ENCODE measurements around the gene EPHA6.

EPHA6 gene

DNA sequence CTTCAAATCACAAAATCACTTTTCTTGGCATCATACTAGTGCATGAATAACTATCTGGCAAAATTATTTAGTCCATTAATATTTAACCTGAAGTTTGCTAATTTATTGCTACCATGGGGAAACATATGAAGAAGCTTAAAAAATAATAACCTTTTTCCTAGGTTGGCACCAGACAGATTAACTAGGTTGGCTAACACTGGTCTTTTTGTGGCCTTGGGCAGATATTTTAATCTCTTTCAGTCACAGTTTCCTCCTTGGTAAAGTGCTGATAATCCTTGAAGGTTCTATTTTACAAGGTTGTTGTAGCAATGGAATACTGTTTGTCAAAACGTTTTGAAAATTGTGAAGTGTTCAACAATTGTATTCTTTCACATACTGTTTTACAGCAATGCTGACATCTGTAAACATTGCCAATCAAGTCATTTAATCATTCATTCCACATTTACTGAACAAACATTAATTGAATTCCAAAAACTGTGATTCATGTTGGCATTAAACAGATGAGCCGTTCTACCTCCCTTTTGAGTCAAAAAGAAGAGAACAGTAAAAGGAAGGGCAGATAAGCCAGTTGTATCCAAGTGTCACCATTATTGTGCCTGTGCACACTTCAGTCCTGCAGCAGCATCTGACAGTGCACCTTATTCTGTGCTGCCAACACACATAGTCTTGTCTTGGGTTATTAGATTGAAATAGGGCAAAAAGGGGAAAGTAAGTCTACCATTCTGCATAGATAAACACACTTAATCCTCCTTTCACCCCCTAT, 21.9 kb downstream of the EPHA6 start:
- no peaks in the 10 kb centered on the region for H3K4me1 ChIP-seq (ENCODE audit: control insufficient read depth, insufficient read depth, low read length)
- no peaks in the 10 kb centered on the region for H3K27me3 ChIP-seq (ENCODE audit: control insufficient read depth, insufficient read depth, low read length)
- no peak overlapping the region for H3K4me3 ChIP-seq (ENCODE audit: low read length)
- H3K9me3 ChIP-seq (ENCODE audit: control insufficient read depth, insufficient read depth, low read length) = no peaks in the 10 kb centered on the region
- WGBS (ENCODE audit: insufficient coverage, insufficient read length) = no CpG with 5 or more reads among the region's 2 CpGs
- H3K27ac ChIP-seq (ENCODE audit: low read length) = no peak overlapping the region
- DNase-seq (ENCODE audit: low read depth, low spot score) = no peak
- H3K36me3 ChIP-seq (ENCODE audit: control insufficient read depth, insufficient read depth, low read length) = no peaks in the 10 kb centered on the region

DNA sequence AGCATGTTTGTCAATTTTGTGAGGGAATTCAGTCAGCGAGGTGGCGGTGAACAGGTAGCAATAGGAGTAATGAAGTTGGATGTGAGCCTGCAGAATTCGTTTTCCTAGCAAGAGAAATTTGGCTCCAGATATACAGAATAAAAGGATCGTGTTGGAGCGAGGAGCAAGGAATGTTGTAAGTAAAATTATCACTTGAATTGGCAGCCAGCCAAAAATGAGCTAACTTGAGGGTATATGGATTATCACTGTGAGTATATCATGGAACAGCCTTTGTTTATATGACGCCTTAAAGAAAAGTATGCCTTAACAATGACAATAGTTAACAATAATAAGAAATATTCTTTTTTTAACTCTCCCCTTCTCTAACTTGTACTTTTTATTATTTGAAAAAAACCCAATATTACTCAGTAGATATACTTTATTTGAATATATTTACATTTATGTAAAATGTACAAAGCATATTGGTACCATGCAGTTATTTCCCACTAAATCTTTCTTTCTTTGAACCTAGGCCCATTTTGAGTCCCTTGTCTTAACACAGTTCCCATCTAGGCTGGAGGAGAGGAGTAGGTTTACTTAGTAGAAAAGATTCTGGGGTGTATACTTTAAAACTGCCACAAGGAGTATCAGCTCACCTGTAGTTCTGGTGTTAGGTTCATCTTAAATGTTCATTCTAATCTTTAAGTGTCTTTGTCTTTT, 29.3 kb downstream of the EPHA6 start:
- Histone ChIP-seq H3K36me3 (ENCODE audit: control insufficient read depth, insufficient read depth, low read length) (no peaks in the 10 kb centered on the region), H3K4me1 (ENCODE audit: control insufficient read depth, insufficient read depth, low read length) (no peaks in the 10 kb centered on the region), H3K4me3 (ENCODE audit: low read length) (no peak overlapping the region), H3K9me3 (ENCODE audit: control insufficient read depth, insufficient read depth, low read length) (no peaks in the 10 kb centered on the region), H3K27ac (ENCODE audit: low read length) (no peak overlapping the region), H3K27me3 (ENCODE audit: control insufficient read depth, insufficient read depth, low read length) (no peaks in the 10 kb centered on the region)
- DNase-seq (ENCODE audit: low read depth, low spot score) = no peak
- WGBS (ENCODE audit: insufficient coverage, insufficient read length) = no CpG with 5 or more reads among the region's 6 CpGs

DNA sequence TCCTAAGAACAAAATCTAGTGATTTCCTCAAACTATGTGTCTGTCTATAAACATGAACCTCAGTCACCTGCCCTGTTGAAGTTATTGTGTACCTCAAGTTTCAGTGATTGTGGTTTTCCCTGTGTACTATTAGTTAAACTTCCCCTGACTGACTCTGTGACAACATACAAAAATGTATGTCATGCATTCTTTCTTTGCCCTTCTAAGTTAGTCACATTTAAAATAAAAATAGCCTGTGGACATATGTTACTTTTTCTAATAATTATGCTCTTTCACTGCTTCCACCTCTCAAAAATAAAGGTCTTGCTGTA, 29.8 kb downstream of the EPHA6 start:
- no peaks in the 10 kb centered on the region for H3K4me1 ChIP-seq (ENCODE audit: control insufficient read depth, insufficient read depth, low read length)
- DNase-seq (ENCODE audit: low read depth, low spot score) = no peak
- H3K9me3 ChIP-seq (ENCODE audit: control insufficient read depth, insufficient read depth, low read length) = no peaks in the 10 kb centered on the region
- no peaks in the 10 kb centered on the region for H3K36me3 ChIP-seq (ENCODE audit: control insufficient read depth, insufficient read depth, low read length)
- no peak overlapping the region for H3K4me3 ChIP-seq (ENCODE audit: low read length)
- H3K27me3 ChIP-seq (ENCODE audit: control insufficient read depth, insufficient read depth, low read length) = no peaks in the 10 kb centered on the region
- no peak overlapping the region for H3K27ac ChIP-seq (ENCODE audit: low read length)

DNA sequence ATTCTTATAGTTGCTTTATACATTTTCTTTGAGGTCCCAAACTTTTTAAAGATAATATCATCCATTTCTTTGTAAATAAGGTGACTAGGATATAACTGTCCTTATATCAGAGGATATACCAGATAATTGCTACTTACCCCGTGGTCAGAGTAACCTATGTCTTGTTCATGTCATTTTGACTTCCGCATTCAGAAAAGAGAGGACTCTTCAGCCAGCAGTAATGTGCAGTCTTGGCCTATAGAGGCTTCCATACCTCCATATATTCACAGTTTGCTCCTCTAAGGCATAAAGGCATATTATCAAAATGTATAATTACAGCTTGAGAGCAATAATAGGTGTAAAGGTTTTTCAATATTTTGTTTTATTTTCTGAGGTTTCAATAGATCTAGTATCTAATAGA, 38.5 kb downstream of the EPHA6 start:
- no CpG with 5 or more reads among the region's 2 CpGs for WGBS (ENCODE audit: insufficient coverage, insufficient read length)
- DNase-seq (ENCODE audit: low read depth, low spot score) = no peak
- H3K27ac ChIP-seq (ENCODE audit: low read length) = no peak overlapping the region
- H3K9me3 ChIP-seq (ENCODE audit: control insufficient read depth, insufficient read depth, low read length) = no peaks in the 10 kb centered on the region
- H3K36me3 ChIP-seq (ENCODE audit: control insufficient read depth, insufficient read depth, low read length) = no peaks in the 10 kb centered on the region
- H3K27me3 ChIP-seq (ENCODE audit: control insufficient read depth, insufficient read depth, low read length) = no peaks in the 10 kb centered on the region
- no peak overlapping the region for H3K4me3 ChIP-seq (ENCODE audit: low read length)
- H3K4me1 ChIP-seq (ENCODE audit: control insufficient read depth, insufficient read depth, low read length) = no peaks in the 10 kb centered on the region

DNA sequence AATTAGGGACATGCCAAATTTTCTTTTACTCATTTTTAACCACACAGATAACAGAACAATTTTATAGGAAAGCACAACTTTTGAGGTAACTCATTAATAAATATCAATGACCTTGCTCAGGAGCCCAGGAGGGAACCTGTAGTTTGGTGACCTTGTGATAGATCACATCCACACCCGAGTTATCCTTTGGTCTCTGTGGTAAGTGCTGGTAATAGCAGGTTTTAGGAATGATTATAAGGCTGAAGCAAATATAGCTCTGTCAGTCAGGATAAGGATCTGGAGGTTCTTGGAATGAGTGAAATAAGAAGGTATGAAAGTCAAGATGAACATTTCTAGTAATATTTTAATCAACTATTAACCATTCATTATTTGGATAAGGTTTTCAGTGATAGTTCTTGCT, 46.5 kb downstream of the EPHA6 start:
- Histone ChIP-seq H3K9me3 (ENCODE audit: control insufficient read depth, insufficient read depth, low read length) (no peaks in the 10 kb centered on the region), H3K4me3 (ENCODE audit: low read length) (no peak overlapping the region), H3K36me3 (ENCODE audit: control insufficient read depth, insufficient read depth, low read length) (no peaks in the 10 kb centered on the region), H3K27me3 (ENCODE audit: control insufficient read depth, insufficient read depth, low read length) (no peaks in the 10 kb centered on the region), H3K4me1 (ENCODE audit: control insufficient read depth, insufficient read depth, low read length) (no peaks in the 10 kb centered on the region), H3K27ac (ENCODE audit: low read length) (no peak overlapping the region)
- no CpG with 5 or more reads among the region's 1 CpG for WGBS (ENCODE audit: insufficient coverage, insufficient read length)
- DNase-seq (ENCODE audit: low read depth, low spot score) = no peak

DNA sequence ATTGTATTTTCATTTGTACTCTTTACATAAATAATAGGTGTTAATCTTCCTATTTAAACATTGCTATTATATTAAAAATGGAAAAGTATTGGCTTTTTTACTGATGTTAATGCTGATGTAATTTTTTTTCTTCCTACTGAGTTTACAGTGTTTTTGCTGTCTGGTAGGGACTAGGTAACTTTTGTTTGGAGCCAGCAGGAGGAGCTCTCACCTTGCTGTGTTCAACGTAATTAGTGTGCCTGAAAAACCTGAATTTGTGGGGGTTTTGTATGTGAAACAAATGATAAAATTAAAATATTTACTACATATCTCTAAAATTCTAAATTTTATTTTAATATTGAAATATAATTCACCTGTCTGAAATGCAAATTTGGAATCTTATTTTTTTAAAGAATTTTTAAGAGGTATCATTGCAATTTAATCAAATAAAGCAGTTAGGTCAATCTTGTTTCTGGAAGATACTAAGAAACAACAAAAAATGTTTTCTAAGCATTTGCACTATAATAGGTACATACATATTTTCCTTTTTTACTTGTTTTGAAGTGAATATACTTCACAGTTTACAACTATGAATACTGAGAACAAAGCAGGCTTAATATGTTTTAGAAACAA, 48.8 kb downstream of the EPHA6 start:
- Histone ChIP-seq H3K9me3 (ENCODE audit: control insufficient read depth, insufficient read depth, low read length) (no peaks in the 10 kb centered on the region), H3K4me1 (ENCODE audit: control insufficient read depth, insufficient read depth, low read length) (no peaks in the 10 kb centered on the region), H3K4me3 (ENCODE audit: low read length) (no peak overlapping the region), H3K27ac (ENCODE audit: low read length) (no peak overlapping the region), H3K27me3 (ENCODE audit: control insufficient read depth, insufficient read depth, low read length) (no peaks in the 10 kb centered on the region), H3K36me3 (ENCODE audit: control insufficient read depth, insufficient read depth, low read length) (no peaks in the 10 kb centered on the region)
- peak; percentile 47 for DNase-seq (ENCODE audit: low read depth, low spot score)
- no CpG with 5 or more reads among the region's 1 CpG for WGBS (ENCODE audit: insufficient coverage, insufficient read length)

DNA sequence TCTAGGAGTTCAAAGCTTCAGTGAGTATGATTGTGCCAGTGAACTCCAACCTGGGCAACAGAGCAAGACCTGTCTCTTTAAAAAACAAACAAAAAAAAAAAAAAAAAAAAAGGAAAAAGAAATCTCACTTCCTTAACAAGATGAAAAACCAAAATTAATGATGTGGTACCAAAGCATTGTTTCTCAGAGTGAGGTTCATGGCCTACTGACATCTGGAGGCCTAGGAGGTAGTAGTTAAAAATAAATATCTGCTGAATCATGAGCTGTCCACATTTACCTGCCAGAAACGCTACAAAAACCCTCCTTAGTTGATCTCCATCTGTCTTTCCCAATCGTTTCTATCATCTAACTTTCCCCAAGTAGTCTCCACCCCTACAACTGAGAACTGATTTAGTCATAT, 51.2 kb downstream of the EPHA6 start:
- no peak for DNase-seq (ENCODE audit: low read depth, low spot score)
- Histone ChIP-seq H3K27ac (ENCODE audit: low read length) (no peak overlapping the region), H3K4me3 (ENCODE audit: low read length) (no peak overlapping the region), H3K36me3 (ENCODE audit: control insufficient read depth, insufficient read depth, low read length) (no peaks in the 10 kb centered on the region), H3K9me3 (ENCODE audit: control insufficient read depth, insufficient read depth, low read length) (no peaks in the 10 kb centered on the region), H3K27me3 (ENCODE audit: control insufficient read depth, insufficient read depth, low read length) (no peaks in the 10 kb centered on the region), H3K4me1 (ENCODE audit: control insufficient read depth, insufficient read depth, low read length) (no peaks in the 10 kb centered on the region)
- no CpG with 5 or more reads among the region's 2 CpGs for WGBS (ENCODE audit: insufficient coverage, insufficient read length)

DNA sequence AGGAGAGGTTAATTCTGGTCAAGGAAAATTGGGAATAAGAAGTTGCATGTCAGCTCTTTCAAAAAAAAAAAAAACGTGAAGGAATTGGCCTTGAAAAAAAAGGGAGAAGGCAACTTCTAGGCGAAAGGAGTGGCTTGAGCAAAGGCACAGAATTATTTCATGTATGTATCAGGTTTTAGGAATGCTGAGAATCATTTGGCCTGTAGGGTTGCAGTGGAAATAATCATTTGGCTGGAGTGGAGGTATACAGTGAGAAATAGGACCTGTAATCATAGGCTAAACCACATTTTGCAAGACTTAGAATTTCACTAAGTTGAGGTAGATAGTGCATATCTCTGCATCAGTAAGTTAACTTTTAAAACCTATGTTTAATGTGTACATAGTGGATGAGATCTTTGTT, 54.9 kb downstream of the EPHA6 start:
- no peaks in the 10 kb centered on the region for H3K4me1 ChIP-seq (ENCODE audit: control insufficient read depth, insufficient read depth, low read length)
- no peak for DNase-seq (ENCODE audit: low read depth, low spot score)
- H3K27ac ChIP-seq (ENCODE audit: low read length) = no peak overlapping the region
- H3K36me3 ChIP-seq (ENCODE audit: control insufficient read depth, insufficient read depth, low read length) = no peaks in the 10 kb centered on the region
- no peaks in the 10 kb centered on the region for H3K9me3 ChIP-seq (ENCODE audit: control insufficient read depth, insufficient read depth, low read length)
- no CpG with 5 or more reads among the region's 2 CpGs for WGBS (ENCODE audit: insufficient coverage, insufficient read length)
- H3K4me3 ChIP-seq (ENCODE audit: low read length) = no peak overlapping the region
- no peaks in the 10 kb centered on the region for H3K27me3 ChIP-seq (ENCODE audit: control insufficient read depth, insufficient read depth, low read length)

DNA sequence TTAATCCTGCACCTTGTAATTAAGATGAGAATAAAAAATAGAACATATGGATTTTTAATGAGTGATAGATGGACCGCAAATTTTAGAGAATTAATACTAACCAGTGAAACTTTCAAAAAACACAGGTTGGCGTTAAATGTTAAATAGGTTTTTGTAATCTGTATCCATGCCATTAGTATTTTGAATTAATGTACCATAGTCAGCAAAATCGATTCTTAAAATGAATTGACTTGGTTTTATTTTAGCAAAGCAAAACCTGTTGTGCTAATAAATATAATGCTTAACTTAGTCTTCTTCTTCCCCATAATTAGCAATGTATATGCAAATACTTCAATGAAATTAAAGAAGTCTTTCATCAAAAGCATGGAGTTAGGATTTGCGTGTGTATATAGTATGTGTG, 63.1 kb downstream of the EPHA6 start:
- no peak for DNase-seq (ENCODE audit: low read depth, low spot score)
- Histone ChIP-seq H3K27me3 (ENCODE audit: control insufficient read depth, insufficient read depth, low read length) (no peaks in the 10 kb centered on the region), H3K4me1 (ENCODE audit: control insufficient read depth, insufficient read depth, low read length) (no peaks in the 10 kb centered on the region), H3K36me3 (ENCODE audit: control insufficient read depth, insufficient read depth, low read length) (no peaks in the 10 kb centered on the region), H3K27ac (ENCODE audit: low read length) (no peak overlapping the region), H3K4me3 (ENCODE audit: low read length) (no peak overlapping the region), H3K9me3 (ENCODE audit: control insufficient read depth, insufficient read depth, low read length) (no peaks in the 10 kb centered on the region)
- WGBS (ENCODE audit: insufficient coverage, insufficient read length) = no CpG with 5 or more reads among the region's 4 CpGs

DNA sequence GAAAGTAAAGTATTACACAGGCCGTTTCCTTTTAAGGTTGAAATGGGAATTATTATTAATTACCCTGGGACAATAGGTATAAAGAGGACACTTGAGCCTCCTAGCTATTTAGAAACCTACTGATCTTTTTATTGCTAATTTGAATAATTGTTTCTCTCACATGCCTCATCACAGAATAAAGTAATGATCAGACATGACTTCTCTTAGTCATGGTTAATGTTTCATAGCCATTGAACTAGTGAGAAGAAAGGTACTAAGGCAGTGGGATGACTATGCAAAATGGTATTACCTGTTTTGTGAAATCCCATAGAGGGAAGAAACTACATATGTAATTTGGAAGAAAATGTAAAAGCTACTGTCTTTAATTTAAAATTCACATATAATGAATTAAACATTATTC, 85.6 kb downstream of the EPHA6 start:
- Histone ChIP-seq H3K9me3 (ENCODE audit: control insufficient read depth, insufficient read depth, low read length) (no peaks in the 10 kb centered on the region), H3K4me3 (ENCODE audit: low read length) (no peak overlapping the region), H3K27me3 (ENCODE audit: control insufficient read depth, insufficient read depth, low read length) (no peaks in the 10 kb centered on the region), H3K36me3 (ENCODE audit: control insufficient read depth, insufficient read depth, low read length) (no peaks in the 10 kb centered on the region), H3K27ac (ENCODE audit: low read length) (no peak overlapping the region), H3K4me1 (ENCODE audit: control insufficient read depth, insufficient read depth, low read length) (no peaks in the 10 kb centered on the region)
- DNase-seq (ENCODE audit: low read depth, low spot score) = no peak
- WGBS (ENCODE audit: insufficient coverage, insufficient read length) = no CpG with 5 or more reads among the region's 1 CpG

DNA sequence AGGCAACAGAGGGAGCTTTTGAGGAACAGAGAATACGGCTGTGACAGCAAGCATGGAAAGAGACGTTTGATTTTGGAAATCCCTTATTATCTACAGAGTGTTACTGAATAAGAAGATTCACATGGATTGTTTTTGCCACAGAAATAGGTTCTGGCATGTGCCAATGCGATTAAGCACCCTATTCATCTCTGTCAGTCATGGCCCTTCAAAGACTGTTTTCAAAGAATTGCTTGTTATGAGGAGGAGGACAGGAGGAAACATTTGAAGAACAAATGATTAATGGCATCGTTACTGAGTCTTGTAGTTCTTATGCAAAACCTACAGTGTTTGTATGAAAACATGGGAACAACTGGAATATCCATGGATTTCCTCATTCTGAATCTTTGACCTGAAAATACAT, 86.2 kb downstream of the EPHA6 start:
- no CpG with 5 or more reads among the region's 4 CpGs for WGBS (ENCODE audit: insufficient coverage, insufficient read length)
- Histone ChIP-seq H3K36me3 (ENCODE audit: control insufficient read depth, insufficient read depth, low read length) (no peaks in the 10 kb centered on the region), H3K27ac (ENCODE audit: low read length) (no peak overlapping the region), H3K9me3 (ENCODE audit: control insufficient read depth, insufficient read depth, low read length) (no peaks in the 10 kb centered on the region), H3K27me3 (ENCODE audit: control insufficient read depth, insufficient read depth, low read length) (no peaks in the 10 kb centered on the region), H3K4me3 (ENCODE audit: low read length) (no peak overlapping the region), H3K4me1 (ENCODE audit: control insufficient read depth, insufficient read depth, low read length) (no peaks in the 10 kb centered on the region)
- no peak for DNase-seq (ENCODE audit: low read depth, low spot score)
